Stomach (tissue), 4 donors: ENCODE measurements around the gene PSMD1.

Experiments used
- EP300 ChIP-seq: sonication (generic); formaldehyde crosslinking; IDR thresholded peaks from one replicate; pipeline ENCODE4 v1.6.1; 2017; ENCODE audit warnings: antibody characterized with exemption
- TF ChIP-seq, protein P1 (sequence below), 7 experiments: fragments of 450-650 bp in 4 of 7; fragments of 200-600 bp in 3 of 7; sonication (generic) in 3 of 7; IDR thresholded peaks; one replicate each; pipeline ENCODE4 v1.5.1; 2016 to 2019; ENCODE audit warnings: antibody characterized with exemption in 7 of 7, control low read depth in 2 of 7, mild to moderate bottlenecking in 1 of 7

DNA sequence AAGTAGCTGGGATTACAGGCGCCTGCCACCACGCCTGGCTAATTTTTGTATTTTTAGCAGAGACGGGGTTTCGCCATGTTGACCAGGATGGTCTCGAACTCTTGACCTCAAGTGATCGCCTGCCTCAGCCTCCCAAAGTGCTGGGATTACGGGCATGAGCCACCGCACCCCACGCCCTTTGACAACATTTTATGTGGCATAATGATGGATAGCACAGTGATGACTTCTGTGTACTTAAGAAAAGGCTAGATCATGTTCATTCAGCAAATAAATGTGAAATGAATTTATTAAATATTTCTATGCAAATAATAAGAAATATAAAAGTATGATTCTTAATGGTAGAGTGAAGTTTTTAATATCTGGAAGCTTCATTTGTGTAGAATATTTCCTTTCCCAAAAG lies 70.8 kb downstream of the PSMD1 start:
- TF ChIP-seq, protein P1, sequence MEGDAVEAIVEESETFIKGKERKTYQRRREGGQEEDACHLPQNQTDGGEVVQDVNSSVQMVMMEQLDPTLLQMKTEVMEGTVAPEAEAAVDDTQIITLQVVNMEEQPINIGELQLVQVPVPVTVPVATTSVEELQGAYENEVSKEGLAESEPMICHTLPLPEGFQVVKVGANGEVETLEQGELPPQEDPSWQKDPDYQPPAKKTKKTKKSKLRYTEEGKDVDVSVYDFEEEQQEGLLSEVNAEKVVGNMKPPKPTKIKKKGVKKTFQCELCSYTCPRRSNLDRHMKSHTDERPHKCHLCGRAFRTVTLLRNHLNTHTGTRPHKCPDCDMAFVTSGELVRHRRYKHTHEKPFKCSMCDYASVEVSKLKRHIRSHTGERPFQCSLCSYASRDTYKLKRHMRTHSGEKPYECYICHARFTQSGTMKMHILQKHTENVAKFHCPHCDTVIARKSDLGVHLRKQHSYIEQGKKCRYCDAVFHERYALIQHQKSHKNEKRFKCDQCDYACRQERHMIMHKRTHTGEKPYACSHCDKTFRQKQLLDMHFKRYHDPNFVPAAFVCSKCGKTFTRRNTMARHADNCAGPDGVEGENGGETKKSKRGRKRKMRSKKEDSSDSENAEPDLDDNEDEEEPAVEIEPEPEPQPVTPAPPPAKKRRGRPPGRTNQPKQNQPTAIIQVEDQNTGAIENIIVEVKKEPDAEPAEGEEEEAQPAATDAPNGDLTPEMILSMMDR (IDR thresholded peaks at IDR 0.05): no peak
- TF ChIP-seq EP300: no peak
